OCI-LY7 (cell line): ENCODE data around the gene CCT5. TPM values are rescaled to one million over a fixed set of nuclear protein-coding genes. Genes with fewer than 3 reads are reported as not detected.
"Not testable (repeated sequence)": the region's sequence is repeated elsewhere in the genome, so short reads cannot be mapped to it uniquely, and the experiment has no call there.

Experiments used
- BruUV-seq: library from RNA; stranded (reverse); fragments of 400-500 nt; replicated peaks from 2 replicates; lab custom pipeline; 2021; lab: Mats Ljungman, UMichigan
- CTCF ChIA-PET: fragments of 300-600 bp; sonication (Branson Sonifier 250); formaldehyde crosslinking; loops from one replicate; lab custom pipeline; 2022; ENCODE audit warnings: antibody characterized with exemption; ENCODE audit not compliant: unreplicated experiment; lab: Charles Lee
- POLR2A ChIA-PET: fragments of 300-600 bp; sonication (Branson Sonifier 250); formaldehyde crosslinking; loops from one replicate; lab custom pipeline; 2022; ENCODE audit warnings: antibody characterized with exemption; lab: Charles Lee
- DNase-seq: peaks from one replicate; pipeline ENCODE4 v3.0.0-alpha.2; 2015; ENCODE audit warnings: low spot score
- H2AFZ ChIP-seq: fragments of 200-600 bp; sonication (generic), shearing (Covaris generic); 2 replicates; pipeline ENCODE4 v1.6.1; 2014; ENCODE audit warnings: mild to moderate bottlenecking, antibody characterized with exemption, low read length, moderate library complexity
- H3K27ac ChIP-seq: fragments of 200-600 bp; sonication (generic); 2 replicates; pipeline ENCODE4 v1.5.1; 2014; ENCODE audit warnings: mixed run types, low read depth, mild to moderate bottlenecking, moderate library complexity, low read length, inconsistent platforms; ENCODE audit not compliant: poor library complexity, severe bottlenecking
- H3K36me3 ChIP-seq: fragments of 200-600 bp; sonication (generic); 2 replicates; pipeline ENCODE4 v1.6.1; 2014; ENCODE audit warnings: mild to moderate bottlenecking, antibody characterized with exemption, low read length, moderate library complexity, mixed read lengths; ENCODE audit not compliant: insufficient read depth
- H3K4me1 ChIP-seq: fragments of 200-600 bp; sonication (generic); 2 replicates; pipeline ENCODE4 v1.5.1; 2014; ENCODE audit warnings: mild to moderate bottlenecking, low read length; ENCODE audit not compliant: insufficient read depth, poor library complexity, severe bottlenecking
- H3K4me2 ChIP-seq: fragments of 200-600 bp; sonication (generic); 2 replicates; pipeline ENCODE4 v1.6.1; 2014; ENCODE audit warnings: mild to moderate bottlenecking, low read length
- H3K4me3 ChIP-seq: fragments of 200-600 bp; sonication (generic); 2 replicates; pipeline ENCODE4 v1.5.1; 2014; ENCODE audit warnings: mild to moderate bottlenecking, low read depth, low read length; ENCODE audit not compliant: poor library complexity, severe bottlenecking
- H3K79me2 ChIP-seq: fragments of 200-600 bp; sonication (generic); 2 replicates; pipeline ENCODE4 v1.6.1; 2016; ENCODE audit warnings: low read depth, mild to moderate bottlenecking, low read length, moderate library complexity, mixed read lengths; ENCODE audit not compliant: insufficient read depth
- H3K9me2 ChIP-seq: fragments of 200-600 bp; sonication (generic); 2 replicates; pipeline ENCODE4 v1.6.1; 2016; ENCODE audit warnings: mild to moderate bottlenecking, low read length, mixed read lengths; ENCODE audit not compliant: insufficient read depth
- H3K9me3 ChIP-seq: fragments of 200-600 bp; sonication (generic); 2 replicates; pipeline ENCODE4 v1.6.1; 2014; ENCODE audit warnings: mild to moderate bottlenecking, mixed run types, low read length, mixed read lengths
- H4K20me1 ChIP-seq: fragments of 200-600 bp; sonication (generic); 2 replicates; pipeline ENCODE4 v1.6.1; 2014; ENCODE audit warnings: mild to moderate bottlenecking, antibody characterized with exemption, low read length, moderate library complexity, mixed read lengths; ENCODE audit not compliant: insufficient read depth
- EZH2phosphoT487 ChIP-seq: fragments of 200-600 bp; sonication (generic); IDR thresholded peaks from 2 replicates; pipeline ENCODE4 v1.6.1; 2018; ENCODE audit warnings: low read depth, borderline replicate concordance, mild to moderate bottlenecking, mixed run types, antibody characterized with exemption, low read length, moderate library complexity, mixed read lengths
- intact Hi-C: fragments of 100-400 bp; cut with micrococcal nuclease; formaldehyde crosslinking; loops from one replicate; pipeline ENCODE4 v1.10.0; 2022; ENCODE audit not compliant: unreplicated experiment
- total RNA-seq, 2 experiments: library from RNA; depleted of rRNA in 1 of 2; stranded (reverse); fragments of >200 nt in 1 of 2; shearing (Covaris generic) in 1 of 2; gene quantifications; 2 replicates each; pipeline ENCODE4 v1.2.3, GENCODE V29; 2014 to 2022
- TF ChIP-seq, protein P1 (sequence below): fragments of 200-600 bp; sonication (generic); conservative IDR thresholded peaks from 2 replicates; pipeline ENCODE4 v1.5.1; 2014; ENCODE audit warnings: mild to moderate bottlenecking, antibody characterized with exemption, low read length, moderate library complexity, mixed read lengths

The CCT5 gene
- total RNA-seq, 2 experiments from 2014 or later, result 389 to 498 TPM

DNA sequence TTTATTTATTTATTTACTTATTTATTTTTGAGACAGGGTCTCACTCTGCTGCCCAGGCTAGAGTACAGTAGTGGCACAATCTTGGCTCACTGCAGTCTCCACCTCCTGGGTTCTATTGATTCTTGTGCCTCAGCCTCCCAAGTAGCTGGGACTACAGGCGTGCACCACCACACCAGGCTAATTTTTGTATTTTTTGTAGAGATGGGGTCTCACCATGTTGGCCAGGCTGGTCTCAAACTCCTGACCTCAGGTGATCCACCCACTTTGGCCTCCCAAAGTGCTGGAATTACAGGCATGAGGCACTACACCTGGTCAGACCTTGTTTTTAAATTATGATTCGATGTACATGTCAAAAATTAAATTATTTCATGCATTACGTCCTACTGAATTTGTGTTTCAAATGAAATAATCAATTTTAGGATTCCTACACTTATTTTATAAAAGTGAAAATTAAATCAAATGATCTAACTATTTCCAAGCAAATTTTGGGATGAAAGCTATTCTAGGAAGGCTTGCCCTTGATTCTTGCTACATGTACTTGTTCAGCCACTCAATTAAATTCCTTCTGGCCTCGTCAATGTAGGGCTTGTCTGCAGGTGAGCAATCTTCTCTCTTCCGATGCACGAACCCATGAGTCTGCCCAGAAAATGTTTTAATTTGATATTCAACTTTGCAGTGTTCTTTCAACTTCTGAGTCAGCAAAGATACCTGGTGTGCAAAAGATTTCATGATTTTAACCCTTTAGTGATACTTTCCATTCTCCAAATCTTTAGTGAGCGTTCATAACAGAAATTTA, 30.0 kb downstream of the CCT5 start:
- POLR2A ChIA-PET, result no interaction called here
- Histone ChIP-seq H3K4me1 (peaks cover 8% of the 10 kb centered on the region), H3K4me3 (no peak overlapping the region), H3K9me3 (no peaks in the 10 kb centered on the region), H3K79me2 (no peaks in the 10 kb centered on the region), H4K20me1 (no peaks in the 10 kb centered on the region), H3K36me3 (no peaks in the 10 kb centered on the region), H3K4me2 (no peak overlapping the region), H2AFZ (no peak overlapping the region), H3K27ac (no peak overlapping the region), H3K9me2 (no peaks in the 10 kb centered on the region)
- CTCF ChIA-PET, result no interaction called here
- no TSS peak for BruUV-seq
- TF ChIP-seq, protein P1, sequence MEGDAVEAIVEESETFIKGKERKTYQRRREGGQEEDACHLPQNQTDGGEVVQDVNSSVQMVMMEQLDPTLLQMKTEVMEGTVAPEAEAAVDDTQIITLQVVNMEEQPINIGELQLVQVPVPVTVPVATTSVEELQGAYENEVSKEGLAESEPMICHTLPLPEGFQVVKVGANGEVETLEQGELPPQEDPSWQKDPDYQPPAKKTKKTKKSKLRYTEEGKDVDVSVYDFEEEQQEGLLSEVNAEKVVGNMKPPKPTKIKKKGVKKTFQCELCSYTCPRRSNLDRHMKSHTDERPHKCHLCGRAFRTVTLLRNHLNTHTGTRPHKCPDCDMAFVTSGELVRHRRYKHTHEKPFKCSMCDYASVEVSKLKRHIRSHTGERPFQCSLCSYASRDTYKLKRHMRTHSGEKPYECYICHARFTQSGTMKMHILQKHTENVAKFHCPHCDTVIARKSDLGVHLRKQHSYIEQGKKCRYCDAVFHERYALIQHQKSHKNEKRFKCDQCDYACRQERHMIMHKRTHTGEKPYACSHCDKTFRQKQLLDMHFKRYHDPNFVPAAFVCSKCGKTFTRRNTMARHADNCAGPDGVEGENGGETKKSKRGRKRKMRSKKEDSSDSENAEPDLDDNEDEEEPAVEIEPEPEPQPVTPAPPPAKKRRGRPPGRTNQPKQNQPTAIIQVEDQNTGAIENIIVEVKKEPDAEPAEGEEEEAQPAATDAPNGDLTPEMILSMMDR, result no peak
- no peak for TF ChIP-seq EZH2phosphoT487
- intact Hi-C loops, result loop anchor here (5.0 to 10.0 kb wide), 2 partner anchors 167 to 285 kb away; partner anchors contain the start of gene ANKRD33B
- no peak for DNase-seq

DNA sequence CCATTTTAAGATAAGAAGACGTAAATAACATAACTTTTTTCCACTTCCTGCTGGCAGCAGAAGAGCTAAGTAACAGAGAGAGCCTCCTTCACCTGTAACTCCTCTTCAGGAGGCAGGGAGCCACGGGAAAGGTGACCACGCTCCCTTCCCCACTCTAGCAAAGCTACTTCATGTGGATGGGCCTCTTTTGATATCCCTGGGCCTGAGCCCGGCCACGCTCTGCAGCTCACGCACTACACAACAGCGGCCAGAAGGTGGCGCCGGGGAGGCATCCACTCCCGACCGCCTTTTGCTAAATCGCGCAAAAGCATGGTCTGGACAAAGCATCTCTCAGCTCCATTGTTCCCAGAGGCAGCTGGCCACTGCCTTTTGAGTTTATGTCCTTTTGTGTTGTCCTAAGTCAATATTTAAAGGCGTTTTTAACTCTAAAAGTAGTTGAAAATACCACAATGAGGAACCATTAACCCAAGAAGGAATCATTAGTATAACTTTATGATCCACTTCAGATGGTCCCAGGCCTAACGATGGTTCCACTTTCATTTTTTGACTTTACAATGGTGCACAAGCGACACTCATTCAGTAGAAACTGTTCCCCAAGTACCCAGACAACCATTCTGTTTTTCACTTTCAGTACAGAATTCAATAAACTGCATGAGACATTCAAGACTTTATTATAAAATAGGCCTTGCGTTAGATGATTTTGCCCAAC, 34.0 kb downstream of the CCT5 start:
- Histone ChIP-seq H3K79me2 (no peaks in the 10 kb centered on the region), H2AFZ (peak overlapping the region; percentile 99), H3K36me3 (no peaks in the 10 kb centered on the region), H3K4me1 (peaks cover 22% of the 10 kb centered on the region), H3K9me3 (no peaks in the 10 kb centered on the region), H4K20me1 (no peaks in the 10 kb centered on the region), H3K4me2 (peak overlapping the region; percentile 59), H3K27ac (no peak overlapping the region), H3K9me2 (no peaks in the 10 kb centered on the region), H3K4me3 (peak overlapping the region; percentile 30)
- CTCF ChIA-PET, result interaction anchor here (0.7 to 1.3 kb wide), 6 partner anchors 10 to 344 kb away, joined by 3 to 6 read pairs (median 4); partner anchors contain the start of gene CCT5
- intact Hi-C loops, result loop anchor here (1.0 to 10.0 kb wide), 6 partner anchors 69 to 345 kb away; partner anchors contain the start of genes ANKRD33B and MARCHF6
- DNase-seq, result peak; percentile 87
- BruUV-seq, result no TSS peak
- POLR2A ChIA-PET, result interaction anchor here (0.7 to 1.1 kb wide), 2 partner anchors 87 to 96 kb away, joined by 3 to 5 read pairs; no protein-coding TSS in a partner anchor
- TF ChIP-seq, protein P1, result peak; percentile 94
- TF ChIP-seq EZH2phosphoT487, result no peak

DNA sequence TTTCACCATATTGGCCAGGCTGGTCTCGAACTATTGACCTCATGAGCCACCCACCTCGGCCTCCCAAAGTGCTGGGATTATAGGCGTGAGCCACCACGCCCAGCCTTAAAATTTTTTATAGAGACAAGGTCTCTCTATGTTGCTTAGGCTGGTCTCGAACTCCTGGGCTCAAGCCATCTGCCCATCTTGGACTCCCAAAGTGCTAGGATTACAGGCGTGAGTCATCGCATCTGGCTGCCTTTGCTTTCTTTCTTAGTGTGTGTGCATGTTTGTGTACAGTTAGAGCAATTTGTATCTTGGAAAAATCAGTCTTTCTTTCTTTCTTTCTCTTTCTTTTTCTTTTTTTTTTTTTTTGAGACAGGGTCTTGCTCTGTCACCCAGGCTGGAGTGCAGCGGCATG, 35.3 kb downstream of the CCT5 start:
- DNase-seq, H2AFZ ChIP-seq, H3K36me3 ChIP-seq, H3K27ac ChIP-seq, H3K9me3 ChIP-seq, H3K9me2 ChIP-seq, BruUV-seq, CTCF ChIA-PET, H3K4me2 ChIP-seq, H4K20me1 ChIP-seq, H3K4me3 ChIP-seq, H3K79me2 ChIP-seq: not testable (repeated sequence)
- POLR2A ChIA-PET, result interaction anchor here (1.9 kb wide), 1 partner anchor 68 kb away, joined by 11 read pairs; the partner anchor contains the start of gene MARCHF6
- intact Hi-C loops, result loop anchor here (2.0 to 10.0 kb wide), 2 partner anchors 279 to 343 kb away; partner anchors contain the start of gene ANKRD33B
- peaks cover 28% of the 10 kb centered on the region for H3K4me1 ChIP-seq
